ENCODE results near the gene MORN1. TPM values are rescaled to one million over a fixed set of nuclear protein-coding genes. Genes with fewer than 3 reads are reported as not detected.

Gene MORN1
- total RNA-seq, 1 experiment from 2014 or later: 23.2 TPM

GRCh38 chr1:2290171-2290578 is 101.2 kb downstream of the MORN1 start:
- H3K27me3 Mint-ChIP-seq (ENCODE audit: unreplicated experiment): no peaks in the 10 kb centered on the region
- no TSS peak for BruUV-seq (replicated peaks)
- no peak for DNase-seq
- no peaks in the 10 kb centered on the region for H3K9me3 Mint-ChIP-seq (ENCODE audit: low read depth, unreplicated experiment)
- no peaks in the 10 kb centered on the region for H3K36me3 Mint-ChIP-seq (ENCODE audit: insufficient read depth, unreplicated experiment)
- no peak for TF ChIP-seq CTCF (IDR thresholded peaks at IDR 0.05; ENCODE audit: unreplicated experiment)
- no peak overlapping the region for H3K27ac Mint-ChIP-seq (ENCODE audit: unreplicated experiment)
- CTCF ChIA-PET: no interaction called here
- intact Hi-C loops (cut with micrococcal nuclease; ENCODE audit: unreplicated experiment): no loop called here
- H3K4me1 Mint-ChIP-seq (ENCODE audit: low read depth, unreplicated experiment): peaks cover 7% of the 10 kb centered on the region
- H3K4me3 Mint-ChIP-seq (ENCODE audit: low read depth, unreplicated experiment): no peak overlapping the region

GRCh38 chr1:2289607-2290006 is 101.7 kb downstream of the MORN1 start:
- CTCF ChIA-PET: no interaction called here
- Mint-ChIP-seq H3K36me3 (ENCODE audit: insufficient read depth, unreplicated experiment) (no peaks in the 10 kb centered on the region), H3K4me1 (ENCODE audit: low read depth, unreplicated experiment) (peaks cover 7% of the 10 kb centered on the region), H3K9me3 (ENCODE audit: low read depth, unreplicated experiment) (no peaks in the 10 kb centered on the region), H3K27ac (ENCODE audit: unreplicated experiment) (no peak overlapping the region), H3K4me3 (ENCODE audit: low read depth, unreplicated experiment) (no peak overlapping the region), H3K27me3 (ENCODE audit: unreplicated experiment) (no peaks in the 10 kb centered on the region)
- TF ChIP-seq CTCF (IDR thresholded peaks at IDR 0.05; ENCODE audit: unreplicated experiment): no peak
- DNase-seq: no peak
- BruUV-seq (replicated peaks): no TSS peak
- intact Hi-C loops (cut with micrococcal nuclease; ENCODE audit: unreplicated experiment): no loop called here

DNA sequence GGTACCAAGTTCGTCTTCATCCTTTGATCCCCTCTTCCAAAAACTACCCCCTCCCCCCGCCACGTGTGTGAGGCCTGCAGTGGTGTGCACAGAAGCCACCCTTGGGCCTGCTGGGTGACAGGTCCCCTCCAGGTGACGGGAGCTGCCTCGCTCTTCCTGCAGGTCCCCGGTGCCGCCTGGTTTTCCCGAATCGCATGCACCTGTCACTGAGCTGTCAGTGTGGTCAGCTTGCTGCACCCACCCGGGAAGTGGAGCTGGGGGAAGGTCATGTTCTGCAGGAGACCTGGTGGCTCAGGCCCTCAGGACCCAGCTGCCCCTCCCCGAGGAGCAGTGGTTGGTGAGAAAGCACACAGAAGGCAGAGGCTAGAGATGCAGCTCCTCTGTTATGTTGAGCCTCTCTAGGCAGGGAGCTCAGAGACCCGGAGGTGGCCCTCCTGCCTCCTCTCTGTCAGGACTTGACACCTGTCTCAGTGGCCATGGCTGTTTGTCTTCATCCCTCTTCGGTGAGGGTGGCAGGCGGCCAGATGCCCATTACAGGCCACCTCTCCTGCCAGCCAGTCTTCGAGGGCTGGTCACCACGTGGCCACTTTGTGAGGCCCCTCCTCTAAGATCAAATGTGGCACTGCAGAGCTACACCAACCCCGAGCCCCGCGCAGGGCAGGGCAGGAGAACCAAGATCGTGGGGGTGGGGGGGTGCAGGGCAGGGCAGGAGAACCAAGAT is 102.4 kb downstream of the MORN1 start:
- no peak for DNase-seq
- Mint-ChIP-seq H3K27me3 (ENCODE audit: unreplicated experiment) (no peaks in the 10 kb centered on the region), H3K4me3 (ENCODE audit: low read depth, unreplicated experiment) (no peak overlapping the region), H3K4me1 (ENCODE audit: low read depth, unreplicated experiment) (peaks cover 7% of the 10 kb centered on the region), H3K27ac (ENCODE audit: unreplicated experiment) (no peak overlapping the region), H3K9me3 (ENCODE audit: low read depth, unreplicated experiment) (no peaks in the 10 kb centered on the region), H3K36me3 (ENCODE audit: insufficient read depth, unreplicated experiment) (no peaks in the 10 kb centered on the region)
- intact Hi-C loops (cut with micrococcal nuclease; ENCODE audit: unreplicated experiment): no loop called here
- no peak for TF ChIP-seq CTCF (IDR thresholded peaks at IDR 0.05; ENCODE audit: unreplicated experiment)
- CTCF ChIA-PET: no interaction called here
- BruUV-seq (replicated peaks): no TSS peak

- no peaks in the 10 kb centered on the region for H3K9me3 Mint-ChIP-seq (ENCODE audit: low read depth, unreplicated experiment)
- no peaks in the 10 kb centered on the region for H3K27me3 Mint-ChIP-seq (ENCODE audit: unreplicated experiment)
- H3K36me3 Mint-ChIP-seq (ENCODE audit: insufficient read depth, unreplicated experiment): no peaks in the 10 kb centered on the region
- no peak overlapping the region for H3K4me3 Mint-ChIP-seq (ENCODE audit: low read depth, unreplicated experiment)
- TF ChIP-seq CTCF (IDR thresholded peaks at IDR 0.05; ENCODE audit: unreplicated experiment): no peak
- no TSS peak for BruUV-seq (replicated peaks)
- intact Hi-C loops (cut with micrococcal nuclease; ENCODE audit: unreplicated experiment): no loop called here
- no peak for DNase-seq
- H3K27ac Mint-ChIP-seq (ENCODE audit: unreplicated experiment): no peak overlapping the region
- H3K4me1 Mint-ChIP-seq (ENCODE audit: low read depth, unreplicated experiment): peaks cover under 1% of the 10 kb centered on the region
- CTCF ChIA-PET: no interaction called here
Observed at GRCh38 chr1:2288311-2288710, 103.0 kb downstream of the MORN1 start.

Measured in Calu3 (cell line).